ENCODE data around the gene ERC1. TPM values are rescaled to one million over a fixed set of nuclear protein-coding genes. Genes with fewer than 3 reads are reported as not detected.

Gene ERC1
- total and polyA plus RNA-seq, 9 of the 15 experiments (the other 6 are each of a cell fraction or from before 2014, with no cell fraction given): 0.74 to 11.8 (median 4.8) TPM

DNA sequence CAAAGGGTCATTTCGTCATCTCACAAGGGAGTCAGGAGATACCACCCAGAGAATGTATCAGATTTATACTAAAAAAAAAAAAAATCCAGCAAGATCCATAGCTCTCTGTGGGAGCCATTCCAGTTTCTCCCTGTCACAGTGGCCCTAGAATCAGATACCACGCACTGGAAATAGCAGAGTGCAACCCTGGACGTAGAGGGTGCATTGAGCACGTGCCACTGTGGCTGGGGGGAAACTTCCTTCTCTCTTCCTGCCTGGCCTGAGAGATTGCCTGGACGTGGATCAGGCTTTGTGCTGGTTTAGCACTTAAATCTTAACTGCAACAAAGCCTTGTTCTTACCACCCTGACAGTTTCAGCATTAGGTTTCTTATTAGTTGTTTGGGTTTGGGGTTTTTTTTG, 479.0 kb downstream of the ERC1 start:
- no peak for FAIRE-seq
- DNase-seq (ENCODE audit: extremely low read depth in 1 of 4, low spot score in 3 of 4): peak in 1 of 4 experiments; percentile 28
- no peaks in the 10 kb centered on the region for H4K20me1 ChIP-seq (replicated peaks; ENCODE audit: control insufficient read depth, insufficient read depth, low read length)
- ATAC-seq: peak; percentile 49; the same call in 2 of the 3 replicates
- in situ Hi-C loops (cut with MboI): no loop called here
- CTCF ChIA-PET (ENCODE audit: low intra/inter-chr PET ratio): no interaction called here
- H3K79me2 ChIP-seq (ENCODE audit: control insufficient read depth, insufficient read depth, low read length): no peaks in the 10 kb centered on the region
- H3K9me3 ChIP-seq (replicated peaks; ENCODE audit: control insufficient read depth, insufficient read depth, low read depth, low read length): no peaks in the 10 kb centered on the region
- no peak overlapping the region for H3K4me2 ChIP-seq (ENCODE audit: insufficient read depth, low read length)
- H3K27ac ChIP-seq (ENCODE audit: extremely low read depth, low read depth, low read length): no peak overlapping the region
- 18% methylated on average over 5 of the region's 5 CpGs for WGBS (ENCODE audit: insufficient coverage, low coverage, missing lambda C conversion rate)
- H3K36me3 ChIP-seq (ENCODE audit: control insufficient read depth, insufficient read depth, low read length): no peaks in the 10 kb centered on the region
- H3K27me3 ChIP-seq (ENCODE audit: control insufficient read depth in 2 of 2, insufficient read depth in 2 of 2, low read length in 2 of 2): no peaks in the 10 kb centered on the region
- H3K4me3 ChIP-seq: no peak overlapping the region
- no TSS peak for BruUV-seq (replicated peaks)
- H3K9me1 ChIP-seq (ENCODE audit: control insufficient read depth, insufficient read depth, low read length): no peaks in the 10 kb centered on the region
- peak overlapping the region; percentile 66; the same call in 1 of the 2 replicates for H2AFZ ChIP-seq (ENCODE audit: low read depth, low read length)
- H3K9ac ChIP-seq (ENCODE audit: insufficient read depth in 1 of 2, low read depth in 2 of 2, low read length in 2 of 2): no peak overlapping the region; a peak in 1 of 4 replicates
- POLR2A ChIA-PET: interaction anchor here (0.6 to 1.2 kb wide), 2 partner anchors 9 to 12 kb away, joined by 3 read pairs; no protein-coding TSS in a partner anchor
- H3K4me1 ChIP-seq (replicated peaks in 1 of 2; ENCODE audit: control insufficient read depth in 2 of 2, insufficient read depth in 2 of 2, low read length in 2 of 2): no peaks in the 10 kb centered on the region; a peak in 3 of 5 replicates
- intact Hi-C loops (cut with micrococcal nuclease): no loop called here
- no peak for TF ChIP-seq TSC22D4 (tag; IDR thresholded peaks at IDR 0.05)
- peak in 1 of 2 experiments; percentile 31; a peak in 1 of 4 replicates for TF ChIP-seq ETV6 (IDR thresholded peaks at IDR 0.05; ENCODE audit: borderline replicate concordance in 1 of 2, low read depth in 2 of 2, low read length in 1 of 2)
- TF ChIP-seq ETV6 (CRISPR knock-in tag; IDR thresholded peaks at IDR 0.05; ENCODE audit: borderline replicate concordance): no peak
- no peak for TF ChIP-seq SP1 (CRISPR knock-in tag; IDR thresholded peaks at IDR 0.05)
- no peak for TF ChIP-seq NR4A1 (CRISPR knock-in tag; IDR thresholded peaks at IDR 0.05)
- no peak for TF ChIP-seq NR4A1 (tag; IDR thresholded peaks at IDR 0.05)
- TF ChIP-seq ESRRB (CRISPR knock-in tag; IDR thresholded peaks at IDR 0.05; ENCODE audit: borderline replicate concordance): no peak
- TF ChIP-seq L3MBTL2 (IDR thresholded peaks at IDR 0.05): peak; percentile 63
- 0 out of 2 replicates have a peak, but pooled peaks have one; percentile 37 for TF ChIP-seq CXXC5 (CRISPR knock-in tag; IDR thresholded peaks at IDR 0.05)
- TF ChIP-seq ZKSCAN8 (CRISPR knock-in tag; IDR thresholded peaks at IDR 0.05): no peak
- TF ChIP-seq, protein P1, sequence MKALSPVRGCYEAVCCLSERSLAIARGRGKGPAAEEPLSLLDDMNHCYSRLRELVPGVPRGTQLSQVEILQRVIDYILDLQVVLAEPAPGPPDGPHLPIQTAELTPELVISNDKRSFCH (CRISPR knock-in tag; IDR thresholded peaks at IDR 0.05): no peak
- TF ChIP-seq, protein P1 (tag; IDR thresholded peaks at IDR 0.05): no peak
- TF ChIP-seq, protein P2, sequence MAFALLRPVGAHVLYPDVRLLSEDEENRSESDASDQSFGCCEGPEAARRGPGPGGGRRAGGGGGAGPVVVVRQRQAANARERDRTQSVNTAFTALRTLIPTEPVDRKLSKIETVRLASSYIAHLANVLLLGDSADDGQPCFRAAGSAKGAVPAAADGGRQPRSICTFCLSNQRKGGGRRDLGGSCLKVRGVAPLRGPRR (CRISPR knock-in tag; IDR thresholded peaks at IDR 0.05): no peak
- TF ChIP-seq THRAP3 (IDR thresholded peaks at IDR 0.05; ENCODE audit: borderline replicate concordance): no peak
- TF ChIP-seq, protein P3, sequence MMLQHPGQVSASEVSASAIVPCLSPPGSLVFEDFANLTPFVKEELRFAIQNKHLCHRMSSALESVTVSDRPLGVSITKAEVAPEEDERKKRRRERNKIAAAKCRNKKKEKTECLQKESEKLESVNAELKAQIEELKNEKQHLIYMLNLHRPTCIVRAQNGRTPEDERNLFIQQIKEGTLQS (IDR thresholded peaks at IDR 0.05): no peak
- TF ChIP-seq, protein P3 (CRISPR knock-in tag; conservative IDR thresholded peaks at IDR 0.05): no peak
- no peak for TF ChIP-seq MYBL2 (IDR thresholded peaks at IDR 0.05; ENCODE audit: low read depth)
- no peak for TF ChIP-seq MYBL2 (CRISPR knock-in tag; IDR thresholded peaks at IDR 0.05; ENCODE audit: borderline replicate concordance)
- TF ChIP-seq BHLHE40 (IDR thresholded peaks at IDR 0.05; ENCODE audit: low read length): peak; percentile 88
- TF ChIP-seq TEAD4 (IDR thresholded peaks at IDR 0.05; ENCODE audit: low read length): no peak
- no peak for TF ChIP-seq TEAD4 (CRISPR knock-in tag; IDR thresholded peaks at IDR 0.05; ENCODE audit: borderline replicate concordance)
- TF ChIP-seq, protein P4, sequence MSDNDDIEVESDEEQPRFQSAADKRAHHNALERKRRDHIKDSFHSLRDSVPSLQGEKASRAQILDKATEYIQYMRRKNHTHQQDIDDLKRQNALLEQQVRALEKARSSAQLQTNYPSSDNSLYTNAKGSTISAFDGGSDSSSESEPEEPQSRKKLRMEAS (CRISPR knock-in tag; IDR thresholded peaks at IDR 0.05): peak; percentile 46; the same call in 1 of the 2 replicates
- TF ChIP-seq MAFK (IDR thresholded peaks at IDR 0.05; ENCODE audit: low read length): no peak

All from K562 (cell line).